Urothelium cell line (cell line): ENCODE measurements around the gene SF1.

Experiments used
- DNase-seq: peaks from one replicate; pipeline ENCODE4 v3.0.0; 2011; ENCODE audit warnings: low spot score, mixed read lengths
- FAIRE-seq: peaks from 2 replicates; lab custom pipeline; 2011; peaks lifted over from hg19 to GRCh38; lab: Jason Lieb, UNC

SF1 gene

GRCh38 chr11:64728757-64729365 lies 49.5 kb downstream of the SF1 start:
- no peak for DNase-seq
- no peak for FAIRE-seq

- DNase-seq (no peak), FAIRE-seq (no peak)
These were observed 51.3 kb downstream of the SF1 start for GRCh38 chr11:64726867-64727530.

DNA sequence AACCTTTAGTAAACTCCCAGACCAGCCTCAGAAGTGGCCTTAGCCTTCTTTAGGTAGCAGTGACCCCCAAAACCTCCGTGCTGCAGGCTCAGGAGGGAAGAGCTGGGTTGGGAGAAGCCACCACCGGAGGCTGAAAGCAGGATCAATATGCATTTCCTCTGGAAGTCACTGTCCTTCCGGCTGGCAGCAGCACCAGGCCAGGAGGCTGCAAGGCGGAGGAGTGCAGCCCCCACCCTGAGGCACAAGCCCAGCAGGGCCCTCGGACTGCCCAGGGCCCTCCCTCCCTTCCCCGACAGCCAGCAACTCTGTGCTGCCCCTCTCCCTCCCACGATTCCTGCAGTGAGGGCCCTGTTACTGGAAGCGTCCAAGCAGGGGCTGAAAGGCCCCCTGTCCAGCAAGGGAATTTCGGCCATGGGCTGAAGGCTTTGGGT lies 52.1 kb downstream of the SF1 start:
- FAIRE-seq, result no peak

GRCh38 chr11:64724863-64725532 lies 53.3 kb downstream of the SF1 start:
- no peak for DNase-seq
- FAIRE-seq, result peak; percentile 85

More for the DNA sequence above, 52.1 kb downstream of the SF1 start:
- DNase-seq, result no peak

- DNase-seq, result no peak
- FAIRE-seq, result no peak
These were observed 54.2 kb downstream of the SF1 start for GRCh38 chr11:64723907-64724862.

- FAIRE-seq (no peak), DNase-seq (peak; percentile 97)
These were observed 55.0 kb downstream of the SF1 start, which contains the start of gene NRXN2 for GRCh38 chr11:64723117-64723906. Gene NRXN2 (minus strand): TSS chr11:64723197. CDS start chr11:64713699, 9,498 bp downstream.

DNA sequence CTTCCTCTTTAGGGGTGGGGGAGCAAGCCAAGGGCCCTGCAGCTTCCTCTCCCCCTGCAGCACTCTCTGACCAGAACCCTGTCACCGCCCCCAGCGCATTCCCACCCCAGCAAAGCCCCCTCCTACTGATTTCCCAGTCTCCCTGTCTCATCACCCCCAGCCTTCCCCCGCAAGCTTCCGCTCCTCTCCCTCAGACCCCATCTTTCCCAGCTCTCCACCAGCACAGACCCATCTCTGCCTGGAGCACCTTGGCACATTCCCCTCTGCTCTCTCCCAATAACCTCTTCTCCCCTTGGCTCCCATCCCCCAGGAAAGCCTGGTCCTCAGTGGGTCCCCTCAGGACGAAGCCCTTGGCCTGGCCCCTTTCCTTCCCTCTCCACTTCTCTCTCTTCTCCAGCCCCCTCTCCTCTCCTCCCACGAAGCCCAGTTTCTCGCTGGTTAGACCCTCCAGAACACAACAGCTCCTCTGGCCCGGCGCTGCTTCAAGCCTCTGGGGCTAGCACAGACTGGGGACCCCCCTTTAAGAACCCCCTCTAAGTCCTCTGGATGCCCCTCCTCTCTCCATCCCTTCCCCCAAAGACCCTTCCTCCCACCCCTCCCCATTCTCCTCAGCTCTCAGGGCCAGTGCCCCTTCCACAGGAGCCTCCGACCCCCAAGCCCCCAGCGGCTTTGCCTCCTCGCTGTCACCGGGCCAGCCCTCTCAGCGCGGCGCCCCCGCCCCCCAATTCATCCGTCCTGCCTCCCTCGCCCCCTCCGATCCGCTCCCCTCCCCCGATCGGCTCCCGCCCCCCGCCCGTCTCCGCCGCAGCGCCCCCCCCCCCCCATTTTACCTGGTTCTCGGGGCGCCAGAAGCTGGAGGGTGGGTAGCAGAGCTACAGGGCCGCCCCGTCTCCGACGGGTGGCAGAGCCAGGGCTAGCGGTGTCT lies 55.9 kb downstream of the SF1 start:
- no peak for DNase-seq
- no peak for FAIRE-seq

- DNase-seq, result no peak
- FAIRE-seq, result no peak
These were observed 57.0 kb downstream of the SF1 start for GRCh38 chr11:64721359-64721699.

GRCh38 chr11:64720640-64721358 lies 57.5 kb downstream of the SF1 start:
- FAIRE-seq, result no peak

DNA sequence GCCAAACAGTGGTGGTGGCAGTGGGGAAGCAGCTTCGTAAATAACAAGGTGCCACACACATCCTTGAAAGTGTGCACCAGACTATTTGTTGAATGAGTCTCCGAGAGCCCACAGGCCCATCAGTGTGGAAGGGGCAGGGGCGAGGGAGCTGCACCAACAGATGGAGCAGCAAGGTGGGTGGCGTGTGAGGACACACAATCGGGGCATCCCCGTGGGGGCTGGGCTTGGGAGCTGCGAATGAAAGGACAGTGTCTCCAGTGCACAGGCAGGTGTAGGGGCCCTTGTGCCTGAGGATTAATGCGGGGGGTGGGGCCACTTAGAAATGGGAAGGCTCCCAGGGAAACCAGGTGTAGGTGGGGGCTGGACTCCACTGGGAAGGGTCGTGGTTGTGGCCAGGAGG lies 58.2 kb downstream of the SF1 start:
- DNase-seq, result no peak

More at GRCh38 chr11:64720640-64721358, 57.5 kb downstream of the SF1 start:
- DNase-seq, result no peak

DNA sequence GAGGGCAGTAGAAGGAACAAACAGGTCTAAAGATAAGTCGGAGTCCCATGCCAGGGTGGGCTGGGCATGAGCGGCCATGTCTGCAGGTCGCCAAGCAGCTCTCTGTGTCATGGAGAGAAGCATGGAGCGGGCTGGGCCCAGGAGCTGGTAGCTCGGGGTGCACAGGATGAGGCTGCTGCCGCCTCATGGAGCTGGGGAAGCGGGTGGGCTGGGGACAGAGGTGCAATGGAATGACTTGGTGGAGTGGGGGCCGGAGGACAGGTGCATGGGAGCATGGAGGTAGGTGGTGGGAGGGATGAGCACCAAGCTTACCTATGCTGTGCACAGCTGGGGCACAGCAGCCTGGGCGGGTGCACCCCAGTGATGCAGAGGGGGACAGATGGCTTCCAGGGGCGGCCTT lies 58.9 kb downstream of the SF1 start:
- FAIRE-seq (peak; percentile 9), DNase-seq (no peak)

More for the DNA sequence above, 58.2 kb downstream of the SF1 start:
- peak; percentile 9 for FAIRE-seq

DNA sequence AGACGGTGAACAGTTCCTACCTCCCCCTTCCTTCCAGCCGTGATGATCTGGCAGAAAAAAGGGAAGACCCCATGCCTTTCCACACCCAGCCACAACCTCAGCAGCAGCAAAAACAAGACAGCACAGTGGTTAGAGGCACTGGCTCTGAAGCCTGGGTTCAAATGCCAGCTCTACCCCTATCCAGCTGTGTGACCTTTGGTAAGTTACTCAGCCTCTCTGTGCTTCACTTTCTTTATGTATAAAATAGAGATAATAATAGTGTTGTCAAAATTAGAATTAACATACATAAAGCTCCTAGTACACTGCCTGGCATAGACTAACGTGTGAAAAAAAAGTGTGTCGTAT lies 59.6 kb downstream of the SF1 start:
- FAIRE-seq, result no peak

GRCh38 chr11:64718084-64718779 lies 60.1 kb downstream of the SF1 start:
- FAIRE-seq, result no peak
- no peak for DNase-seq

More for the DNA sequence above, 59.6 kb downstream of the SF1 start:
- DNase-seq, result no peak

DNA sequence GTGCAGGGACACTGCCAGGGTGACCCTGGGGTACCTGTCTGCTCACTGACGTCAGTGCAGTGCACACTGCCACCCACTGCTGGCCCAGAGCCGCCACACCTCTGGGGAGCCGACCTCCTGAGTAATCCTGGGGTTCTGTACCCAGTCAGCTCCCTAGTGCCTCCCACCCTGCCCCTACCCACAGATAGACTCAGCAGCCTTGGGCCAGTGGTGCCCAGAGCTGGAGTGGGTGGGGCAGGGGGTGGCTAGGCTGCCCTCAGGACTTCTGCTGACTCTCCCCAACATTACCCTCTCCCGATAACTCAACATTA lies 61.1 kb downstream of the SF1 start:
- DNase-seq, result no peak
- no peak for FAIRE-seq

- FAIRE-seq (no peak), DNase-seq (no peak)
These were observed 61.7 kb downstream of the SF1 start for GRCh38 chr11:64716473-64717267.

DNA sequence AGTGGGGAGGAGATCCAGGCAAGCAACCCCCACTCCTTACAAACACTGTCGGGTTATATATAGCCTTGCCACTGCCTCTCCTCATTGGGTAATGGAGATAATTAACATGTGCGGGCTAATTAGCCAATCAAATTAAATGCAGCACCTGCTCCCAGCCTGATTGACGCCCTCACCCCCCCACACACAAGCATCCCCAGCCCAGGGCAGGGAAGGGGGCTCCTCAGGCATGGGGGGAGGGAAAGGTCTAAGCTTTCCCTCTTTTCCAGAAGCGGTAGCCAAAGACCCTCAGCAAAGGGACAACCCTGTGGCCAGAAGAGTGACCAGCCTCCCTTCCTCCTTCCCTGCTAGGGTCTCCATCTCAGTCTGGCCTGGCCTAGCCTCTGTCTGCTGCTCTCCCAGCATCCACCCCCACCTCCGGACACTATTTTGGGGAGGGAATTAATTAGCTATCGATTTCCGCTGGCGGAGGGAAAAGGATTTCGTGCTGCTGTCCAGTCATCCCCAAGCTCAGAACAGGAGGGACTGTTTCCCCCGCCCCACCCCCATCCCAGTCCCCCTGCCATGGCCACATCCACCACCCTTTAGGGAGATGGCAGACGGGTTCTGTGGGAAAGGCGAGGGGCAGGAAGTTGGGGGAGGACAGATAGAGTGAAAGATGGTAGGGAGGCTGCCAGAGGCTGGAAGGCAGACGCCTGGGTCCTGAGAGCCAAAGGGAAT lies 62.4 kb downstream of the SF1 start:
- FAIRE-seq, result no peak
- no peak for DNase-seq

DNA sequence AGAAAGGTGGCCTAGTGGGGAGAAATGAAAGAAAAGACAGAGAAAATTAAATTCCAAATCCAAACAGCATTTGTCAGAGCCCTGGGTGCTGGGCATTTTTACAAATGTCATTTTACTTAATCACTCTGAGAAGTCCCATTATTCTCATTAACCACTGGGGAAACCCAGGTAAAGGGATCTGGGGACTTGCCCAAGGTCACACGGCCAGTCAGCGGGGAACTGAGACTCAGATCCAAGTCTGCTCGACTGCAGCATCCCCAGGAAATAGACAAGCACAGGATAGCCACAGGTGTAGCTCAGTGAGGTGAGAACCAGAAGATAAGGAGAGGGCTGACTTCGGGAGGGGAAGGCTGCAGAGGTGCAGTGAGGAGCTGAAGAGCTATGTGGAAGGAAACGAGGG lies 63.2 kb downstream of the SF1 start:
- no peak for FAIRE-seq

More for the DNA sequence above, 63.2 kb downstream of the SF1 start:
- DNase-seq, result no peak
